OCI-LY7 (cell line): ENCODE data around the gene NFYC.

Experiments
- EZH2phosphoT487 ChIP-seq: fragments of 200-600 bp; sonication (generic); IDR thresholded peaks from 2 replicates; pipeline ENCODE4 v1.6.1; 2018; ENCODE audit warnings: low read depth, borderline replicate concordance, mild to moderate bottlenecking, mixed run types, antibody characterized with exemption, low read length, moderate library complexity, mixed read lengths
- TF ChIP-seq, protein P1 (sequence below): fragments of 200-600 bp; sonication (generic); conservative IDR thresholded peaks from 2 replicates; pipeline ENCODE4 v1.5.1; 2014; ENCODE audit warnings: mild to moderate bottlenecking, antibody characterized with exemption, low read length, moderate library complexity, mixed read lengths

DNA sequence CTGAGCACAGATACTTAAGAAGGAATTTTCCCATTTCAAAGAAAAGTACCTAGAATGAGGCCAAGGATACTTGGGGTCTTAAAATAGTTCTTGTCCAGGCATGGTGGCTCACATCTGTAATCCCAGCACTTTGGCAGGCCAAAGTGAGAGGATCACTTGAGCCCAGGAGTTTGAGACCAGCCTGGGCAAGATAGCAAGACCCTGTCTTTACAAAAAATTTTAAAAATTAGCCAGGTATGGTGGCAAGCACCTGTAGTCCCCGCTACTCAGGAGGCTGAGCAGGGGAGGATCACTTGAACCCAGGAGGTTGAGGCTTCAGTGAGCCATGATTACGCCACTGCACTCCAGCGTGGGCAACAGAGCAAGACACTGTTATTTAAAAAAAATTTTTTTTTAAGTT is 29.0 kb downstream of the NFYC start:
- TF ChIP-seq, protein P1, sequence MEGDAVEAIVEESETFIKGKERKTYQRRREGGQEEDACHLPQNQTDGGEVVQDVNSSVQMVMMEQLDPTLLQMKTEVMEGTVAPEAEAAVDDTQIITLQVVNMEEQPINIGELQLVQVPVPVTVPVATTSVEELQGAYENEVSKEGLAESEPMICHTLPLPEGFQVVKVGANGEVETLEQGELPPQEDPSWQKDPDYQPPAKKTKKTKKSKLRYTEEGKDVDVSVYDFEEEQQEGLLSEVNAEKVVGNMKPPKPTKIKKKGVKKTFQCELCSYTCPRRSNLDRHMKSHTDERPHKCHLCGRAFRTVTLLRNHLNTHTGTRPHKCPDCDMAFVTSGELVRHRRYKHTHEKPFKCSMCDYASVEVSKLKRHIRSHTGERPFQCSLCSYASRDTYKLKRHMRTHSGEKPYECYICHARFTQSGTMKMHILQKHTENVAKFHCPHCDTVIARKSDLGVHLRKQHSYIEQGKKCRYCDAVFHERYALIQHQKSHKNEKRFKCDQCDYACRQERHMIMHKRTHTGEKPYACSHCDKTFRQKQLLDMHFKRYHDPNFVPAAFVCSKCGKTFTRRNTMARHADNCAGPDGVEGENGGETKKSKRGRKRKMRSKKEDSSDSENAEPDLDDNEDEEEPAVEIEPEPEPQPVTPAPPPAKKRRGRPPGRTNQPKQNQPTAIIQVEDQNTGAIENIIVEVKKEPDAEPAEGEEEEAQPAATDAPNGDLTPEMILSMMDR: no peak
- no peak for TF ChIP-seq EZH2phosphoT487
